GM19324 (cell line): ENCODE measurements around the gene CYP4F22.
"Not testable (repeated sequence)": the region's sequence is repeated elsewhere in the genome, so short reads cannot be mapped to it uniquely, and the experiment has no call there.

Source experiments
- ATAC-seq: cut with Tn5 transposase; IDR thresholded peaks from one replicate; pipeline ENCODE4 v1.9.1; 2021; ENCODE audit warnings: mild to moderate bottlenecking, moderate library complexity; ENCODE audit not compliant: unreplicated experiment, low FRiP score

CYP4F22 gene

GRCh38 chr19:15564534-15565168 is 56.3 kb downstream of the CYP4F22 start:
- ATAC-seq = no peak

GRCh38 chr19:15570420-15570819 is 62.1 kb downstream of the CYP4F22 start:
- no peak for ATAC-seq

GRCh38 chr19:15575406-15575805 is 67.1 kb downstream of the CYP4F22 start:
- no peak for ATAC-seq

- no peak for ATAC-seq
These were observed 68.3 kb downstream of the CYP4F22 start for GRCh38 chr19:15576526-15577156.

- ATAC-seq = no peak
These were observed 69.0 kb downstream of the CYP4F22 start for GRCh38 chr19:15577184-15577771.

GRCh38 chr19:15583346-15583745 is 75.0 kb downstream of the CYP4F22 start:
- ATAC-seq = no peak

GRCh38 chr19:15584095-15584494 is 75.8 kb downstream of the CYP4F22 start:
- no peak for ATAC-seq

- no peak for ATAC-seq
These were observed 76.3 kb downstream of the CYP4F22 start for GRCh38 chr19:15584541-15585115.

- ATAC-seq = no peak
These were observed 79.3 kb downstream of the CYP4F22 start for GRCh38 chr19:15587663-15588062.

GRCh38 chr19:15588265-15588664 is 79.9 kb downstream of the CYP4F22 start:
- ATAC-seq = no peak

GRCh38 chr19:15589760-15590451 is 81.6 kb downstream of the CYP4F22 start:
- ATAC-seq = no peak

- ATAC-seq = no peak
These were observed 83.5 kb downstream of the CYP4F22 start for GRCh38 chr19:15591796-15592195.

GRCh38 chr19:15592506-15592905 is 84.2 kb downstream of the CYP4F22 start:
- ATAC-seq = not testable (repeated sequence)

GRCh38 chr19:15593766-15594165 is 85.4 kb downstream of the CYP4F22 start:
- not testable (repeated sequence) for ATAC-seq

- no peak for ATAC-seq
These were observed 86.7 kb downstream of the CYP4F22 start for GRCh38 chr19:15595069-15595468.
